GM21723 (cell line): ENCODE data around the gene FERD3L.

ENCODE experiments used
- ATAC-seq: cut with Tn5 transposase; IDR thresholded peaks from one replicate; pipeline ENCODE4 v1.9.1; 2021; ENCODE audit warnings: mild to moderate bottlenecking, moderate library complexity; ENCODE audit not compliant: unreplicated experiment

Gene FERD3L

DNA sequence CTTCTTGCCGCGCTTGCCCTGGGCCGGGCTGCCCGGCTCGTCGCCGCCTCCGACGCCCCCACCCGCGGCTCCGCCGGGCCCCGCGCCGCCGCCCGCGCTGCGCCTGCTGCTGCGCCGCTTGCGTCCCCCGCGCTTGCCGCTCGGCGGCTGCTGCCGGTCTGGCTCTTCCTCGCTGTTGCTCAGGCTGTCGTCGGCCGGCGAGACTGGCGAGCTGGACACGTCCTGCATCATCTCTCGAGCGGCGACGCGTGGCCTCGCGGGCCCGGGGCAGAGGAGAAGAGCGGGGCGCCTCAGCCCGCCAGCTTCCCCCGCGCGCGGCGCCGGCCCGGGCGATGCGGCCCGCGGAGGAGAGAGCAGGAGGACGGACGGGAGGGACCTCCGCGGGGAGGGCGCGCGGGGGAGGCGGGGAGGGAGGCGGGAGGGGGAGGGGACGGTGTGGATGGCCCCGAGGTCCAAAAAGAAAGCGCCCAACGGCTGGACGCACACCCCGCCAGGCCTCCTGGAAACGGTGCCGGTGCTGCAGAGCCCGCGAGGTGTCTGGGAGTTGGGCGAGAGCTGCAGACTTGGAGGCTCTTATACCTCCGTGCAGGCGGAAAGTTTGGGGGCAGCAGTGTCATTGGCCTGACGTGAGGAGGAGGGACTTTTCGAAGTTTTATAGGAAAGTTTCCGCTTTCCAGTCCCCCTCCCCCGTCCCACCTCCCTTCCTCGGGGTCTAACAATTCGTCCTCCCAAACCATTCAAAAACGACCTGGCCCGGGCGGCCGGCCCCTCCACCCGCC lies 27.9 kb downstream of the FERD3L start, which contains the start of gene TWIST1:
Gene TWIST1 (minus strand): TSS at position 546 of the 779 bp plus-strand sequence. CDS start 315 bp downstream, at position 231.
- no peak for ATAC-seq

DNA sequence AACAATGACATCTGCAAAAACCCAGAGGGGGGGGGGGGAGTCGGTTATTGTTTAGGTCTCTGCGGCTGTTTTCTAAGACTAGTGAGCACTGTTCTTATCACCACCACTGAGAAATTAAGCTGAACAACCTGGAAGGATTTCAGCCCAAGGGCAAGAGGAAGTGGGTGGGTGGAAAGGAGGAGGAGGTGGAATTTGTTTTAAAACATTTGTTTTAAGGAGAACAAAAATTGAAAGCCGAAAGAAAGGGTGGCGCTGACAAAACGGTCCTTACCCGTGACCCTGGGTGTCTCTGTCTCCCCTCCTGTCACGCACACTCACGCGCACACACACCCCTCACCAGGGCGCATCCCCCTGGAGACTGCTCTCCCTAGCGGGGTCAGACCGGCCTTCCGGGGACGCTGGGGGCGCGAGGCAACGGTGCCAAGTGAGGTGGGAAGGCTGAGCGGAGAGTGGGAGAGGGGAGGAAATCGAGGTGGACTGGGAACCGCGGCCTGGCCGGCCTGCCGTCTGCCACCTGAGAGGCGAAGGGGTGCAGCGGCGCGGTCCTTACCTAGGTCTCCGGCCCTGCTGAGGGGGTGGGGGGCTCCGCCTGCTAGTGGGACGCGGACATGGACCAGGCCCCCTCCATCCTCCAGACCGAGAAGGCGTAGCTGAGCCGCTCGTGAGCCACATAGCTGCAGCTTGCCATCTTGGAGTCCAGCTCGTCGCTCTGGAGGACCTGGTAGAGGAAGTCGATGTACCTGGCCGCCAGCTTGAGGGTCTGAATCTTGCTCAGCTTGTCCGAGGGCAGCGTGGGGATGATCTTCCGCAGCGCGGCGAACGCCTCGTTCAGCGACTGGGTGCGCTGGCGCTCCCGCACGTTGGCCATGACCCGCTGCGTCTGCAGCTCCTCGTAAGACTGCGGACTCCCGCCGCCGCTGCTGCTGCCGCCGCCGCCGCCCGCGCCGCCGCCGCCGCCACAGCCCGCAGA lies 28.8 kb downstream of the FERD3L start:
- no peak for ATAC-seq

- no peak for ATAC-seq
Measured at GRCh38 chr7:19114551-19114855, 30.7 kb downstream of the FERD3L start.

DNA sequence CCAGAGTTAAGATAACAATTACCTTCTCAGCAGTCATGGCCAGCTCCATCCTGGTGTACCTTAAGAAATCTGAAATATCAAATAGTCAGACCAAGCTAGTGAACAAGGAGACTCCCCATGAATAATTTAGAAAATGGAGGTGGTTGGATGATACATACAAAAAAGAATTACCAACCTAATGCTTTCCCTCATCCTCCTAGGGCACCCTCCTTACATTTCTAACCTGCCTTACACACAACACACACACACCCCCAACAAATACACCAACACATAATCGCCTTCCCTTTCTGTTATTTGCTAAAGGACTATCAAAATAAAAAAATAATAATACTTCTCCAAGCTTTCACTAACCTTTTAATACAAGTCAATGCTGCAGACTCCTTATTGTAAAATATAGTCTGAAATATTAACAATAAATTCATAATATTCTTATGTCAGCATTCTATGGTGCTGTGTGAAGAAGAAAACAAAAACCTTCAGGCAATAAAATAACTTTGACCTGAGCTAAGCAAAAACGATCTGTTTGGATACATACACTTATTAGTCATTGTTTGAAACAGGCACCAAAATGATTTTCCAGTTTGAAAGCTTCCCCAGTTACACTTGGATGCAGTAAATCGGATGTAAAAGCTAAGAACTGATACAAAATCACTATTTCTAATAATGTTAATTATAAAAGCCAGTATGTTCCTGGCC lies 31.2 kb downstream of the FERD3L start:
- ATAC-seq = no peak

DNA sequence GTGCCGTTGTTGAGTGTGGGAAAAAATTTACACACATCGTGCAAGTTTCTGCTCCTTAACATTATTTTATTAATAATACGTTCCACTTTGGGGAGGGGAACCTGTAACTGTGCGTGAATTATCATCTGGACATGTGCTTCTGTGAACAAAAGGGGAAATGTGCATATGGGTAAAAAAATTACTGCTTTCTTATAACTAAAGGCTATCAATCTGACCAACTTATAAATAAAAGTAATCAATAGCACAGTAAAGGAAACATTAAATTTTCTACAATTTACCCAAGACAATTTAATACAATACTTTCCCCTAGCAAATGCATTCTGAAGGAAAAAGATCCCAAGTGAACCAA lies 32.2 kb downstream of the FERD3L start:
- ATAC-seq = no peak

- ATAC-seq = no peak
Measured at GRCh38 chr7:19112274-19113001, 32.8 kb downstream of the FERD3L start.

DNA sequence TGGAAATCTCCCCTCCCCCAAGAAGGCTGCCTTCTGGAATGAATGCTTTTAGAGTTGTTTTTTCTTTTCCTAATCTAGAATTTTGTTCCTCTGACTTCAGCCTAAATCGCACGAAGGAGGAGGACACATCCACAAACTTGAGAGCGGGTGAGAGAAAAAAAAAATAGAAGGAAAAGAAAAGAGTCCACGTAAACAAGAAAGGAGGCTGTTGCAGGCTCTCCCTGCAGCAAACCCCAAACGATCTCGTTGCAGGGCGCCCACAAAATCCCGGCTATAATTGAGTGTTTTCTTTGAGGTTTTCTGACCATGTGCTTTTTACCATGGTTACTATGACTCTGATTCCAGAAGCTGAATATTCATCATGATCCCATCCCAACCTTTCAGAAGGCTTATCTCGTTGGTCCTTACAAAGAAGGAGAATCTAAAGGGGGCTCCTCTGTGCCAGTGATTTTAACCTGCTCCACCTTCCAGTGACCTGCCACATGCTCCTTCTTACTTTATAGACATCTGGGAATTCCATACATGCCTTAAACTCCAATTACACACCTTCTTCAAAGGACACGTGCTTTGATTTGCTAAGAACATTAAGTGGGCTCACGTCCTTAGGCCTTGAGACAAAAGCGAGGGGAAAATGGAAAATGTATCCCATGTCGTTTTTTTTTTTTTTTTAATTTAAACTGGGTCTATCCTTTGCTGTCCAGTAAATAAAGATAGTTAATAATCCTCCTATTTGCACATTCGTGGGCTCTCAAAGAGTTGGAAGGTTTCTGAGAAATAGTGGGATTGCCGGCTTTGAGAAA lies 33.5 kb downstream of the FERD3L start:
- ATAC-seq = no peak

GRCh38 chr7:19110776-19111175 lies 34.4 kb downstream of the FERD3L start:
- ATAC-seq = no peak

DNA sequence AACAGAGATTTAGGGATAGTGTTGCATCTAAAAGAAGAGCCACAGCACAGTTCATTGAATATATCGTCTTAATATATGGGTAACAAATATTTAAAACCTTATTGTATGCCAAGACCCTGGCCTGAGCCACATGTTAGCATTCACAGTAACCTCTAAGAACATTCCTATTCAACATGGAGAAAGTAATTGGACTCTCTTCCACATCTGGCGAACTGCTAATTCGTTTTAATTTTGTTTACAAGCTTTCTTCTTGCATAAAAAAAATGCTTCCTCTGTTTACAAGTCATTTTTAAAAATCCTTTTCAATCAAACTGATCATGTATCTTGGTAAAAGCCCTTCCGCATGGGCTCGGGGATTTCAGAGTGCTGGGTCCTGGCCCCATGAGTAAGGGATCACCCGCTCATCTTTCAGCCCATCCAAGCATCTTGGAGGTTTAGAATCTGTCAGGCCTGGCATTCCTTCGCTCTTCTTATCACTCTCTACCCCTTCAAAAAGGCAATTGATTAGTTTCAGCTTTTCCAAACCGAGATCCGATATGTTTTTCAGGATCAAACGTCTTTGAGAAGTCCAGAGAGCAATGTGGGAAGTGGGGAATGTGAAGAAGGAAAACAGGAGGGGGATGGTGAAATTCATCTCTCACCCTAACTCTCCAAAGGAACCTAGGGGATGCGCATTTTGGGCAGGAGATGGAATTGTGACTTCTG lies 35.0 kb downstream of the FERD3L start:
- ATAC-seq = no peak

DNA sequence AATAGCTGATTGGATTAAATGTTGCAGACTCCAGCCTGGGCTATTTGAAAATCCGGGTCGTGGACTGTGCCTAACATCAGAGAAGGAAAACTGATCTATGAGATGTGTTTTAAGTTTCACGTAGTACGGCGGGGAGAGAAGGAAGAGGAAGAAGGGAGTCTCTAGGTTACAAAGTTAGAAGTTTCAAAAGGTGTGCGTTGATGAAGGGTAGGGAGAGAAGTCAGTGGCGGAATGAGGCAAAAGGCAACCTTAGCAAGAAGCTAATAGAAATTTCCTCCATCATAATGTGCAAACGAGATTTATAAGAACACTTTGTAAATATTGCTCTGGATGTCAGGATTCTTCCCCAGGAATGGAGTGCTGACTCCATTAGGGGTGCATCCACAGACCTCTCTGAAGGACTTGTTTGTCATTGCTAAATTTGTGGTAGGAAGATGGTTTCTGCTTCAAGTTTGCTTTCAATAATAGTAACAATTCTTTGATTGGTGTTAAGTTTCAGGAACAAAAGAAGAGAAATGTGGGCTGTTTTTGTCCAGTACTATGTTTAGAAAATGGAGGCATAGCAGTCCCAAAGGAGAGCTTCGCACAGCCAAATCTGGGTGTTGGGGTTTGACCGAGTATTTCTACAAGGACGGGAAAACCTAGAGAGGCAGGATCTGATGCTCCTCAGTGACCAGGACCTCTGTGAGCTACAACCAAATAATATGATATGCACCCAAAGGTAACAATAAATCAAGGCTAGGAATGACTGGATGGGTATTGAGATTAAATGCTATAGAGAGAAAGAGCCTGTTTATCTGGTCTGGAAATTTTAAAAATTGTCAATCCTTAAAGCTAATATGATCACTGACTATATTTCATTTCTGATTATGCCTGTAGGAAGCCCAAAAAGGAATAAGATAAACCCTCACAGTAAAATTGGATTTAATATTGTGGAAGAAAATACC lies 35.9 kb downstream of the FERD3L start:
- ATAC-seq = no peak

GRCh38 chr7:19107356-19108146 lies 37.7 kb downstream of the FERD3L start:
- ATAC-seq = no peak

DNA sequence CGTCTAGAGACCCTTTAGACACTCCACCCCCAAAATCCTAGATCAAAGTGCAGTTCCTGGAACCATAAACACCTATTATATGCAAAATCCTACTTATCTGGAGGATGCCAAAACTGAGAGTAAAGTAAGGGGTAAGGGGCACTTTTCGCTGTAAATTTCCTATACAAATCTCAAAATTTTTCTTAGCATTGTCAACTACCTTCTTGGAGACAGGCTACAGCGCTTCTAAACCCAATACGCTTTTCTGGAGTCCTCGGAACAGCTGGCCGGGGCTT lies 38.2 kb downstream of the FERD3L start:
- ATAC-seq = no peak

DNA sequence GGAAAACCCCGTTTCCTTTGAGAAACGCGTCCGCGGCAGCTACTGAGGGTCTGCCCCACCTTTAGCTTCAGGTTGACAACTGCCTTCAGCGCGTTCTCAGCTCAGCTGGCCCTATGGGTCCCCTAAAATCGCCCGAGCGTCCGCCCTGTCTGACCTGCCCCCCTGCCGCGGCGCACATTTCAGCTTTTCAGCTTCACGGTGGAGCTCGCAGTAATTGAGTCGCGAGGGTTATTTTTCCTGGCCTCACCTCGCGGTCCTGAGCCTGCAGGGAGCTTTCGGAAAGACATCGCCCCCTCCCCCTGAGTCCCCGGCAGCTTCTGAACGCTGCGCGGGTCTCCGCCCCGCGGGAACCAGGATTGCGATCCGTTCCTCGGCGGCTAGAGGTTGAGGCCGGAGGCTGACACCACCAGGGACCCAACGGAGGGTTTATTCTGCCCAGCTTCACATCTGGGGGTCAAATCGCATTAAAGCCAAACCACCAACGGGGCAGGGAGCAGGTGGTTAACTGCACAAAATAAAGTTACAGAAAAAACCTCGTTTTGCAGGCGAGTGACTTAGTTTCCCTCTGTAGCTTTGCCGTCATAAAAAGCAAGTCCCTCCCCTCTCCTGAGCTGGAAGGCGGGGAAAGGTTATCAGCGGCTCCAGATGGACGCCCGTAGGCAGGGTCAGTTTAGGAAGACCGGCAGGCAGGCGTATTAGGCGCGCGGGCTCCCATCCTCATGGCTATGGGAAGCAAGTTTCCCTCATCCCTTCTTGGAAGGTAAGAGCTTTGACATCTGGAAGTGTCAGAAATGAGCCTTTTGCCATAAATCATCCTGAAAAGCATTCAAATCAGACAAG lies 38.8 kb downstream of the FERD3L start:
- ATAC-seq = no peak

DNA sequence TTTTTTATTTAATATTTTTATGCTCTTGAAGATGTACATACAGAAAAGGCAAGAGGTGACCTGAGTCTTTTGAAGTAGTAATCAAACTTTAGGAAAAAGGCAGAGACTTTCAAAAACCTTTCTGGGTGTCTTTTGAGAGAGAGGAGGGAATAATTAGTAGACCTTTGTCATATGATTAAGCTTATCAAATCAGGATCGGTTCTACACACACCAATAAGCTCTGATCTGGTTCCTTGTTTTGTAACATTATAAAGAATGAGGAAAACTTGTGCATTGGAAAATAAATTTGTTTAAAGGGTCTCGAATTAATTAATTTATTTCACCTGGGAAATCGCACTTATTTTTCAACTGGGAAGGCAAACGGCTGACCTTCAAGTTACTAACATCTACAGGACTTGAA lies 39.7 kb downstream of the FERD3L start:
- ATAC-seq = no peak

- ATAC-seq = no peak
Measured at GRCh38 chr7:19104811-19105210, 40.4 kb downstream of the FERD3L start.

DNA sequence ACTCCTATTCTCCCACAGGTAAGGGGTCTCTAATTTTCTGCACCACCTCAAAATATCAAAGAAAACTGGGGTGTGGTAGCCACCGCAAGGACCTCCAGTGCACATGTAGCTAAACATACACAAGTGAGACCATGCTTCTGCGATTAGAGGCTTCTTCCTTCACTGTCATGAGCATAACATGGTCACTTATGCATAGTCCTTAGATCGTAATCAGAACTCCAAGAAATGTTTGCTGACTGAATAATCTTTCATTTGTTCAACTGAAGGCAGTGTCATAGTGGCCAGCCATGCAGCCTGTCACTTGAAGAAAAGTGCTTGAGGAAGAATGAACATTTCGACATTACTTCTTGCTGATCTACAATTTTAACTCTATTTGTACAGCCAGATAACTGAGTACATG lies 42.3 kb downstream of the FERD3L start:
- no peak for ATAC-seq

- no peak for ATAC-seq
Measured at GRCh38 chr7:19101909-19102308, 43.3 kb downstream of the FERD3L start.
